Smooth muscle cell (in vitro differentiated cells): ENCODE results near the gene PTPN11. TPM values are rescaled to one million over a fixed set of nuclear protein-coding genes. Genes with fewer than 3 reads are reported as not detected.

ENCODE experiments used
- DNase-seq: peaks from one replicate; lab custom pipeline; 2025; ENCODE audit not compliant: unreplicated experiment; lab: John Stamatoyannopoulos, UW
- H2AFZ ChIP-seq: fragments of 200-600 bp; sonication (generic); 2 replicates; pipeline ENCODE4 v1.6.0; 2016; ENCODE audit warnings: antibody characterized with exemption, low read depth, mild to moderate bottlenecking
- H3F3A ChIP-seq: fragments of 200-600 bp; sonication (generic); 2 replicates; pipeline ENCODE4 v1.6.0; 2017; ENCODE audit warnings: antibody characterized with exemption, low read depth
- H3K27ac ChIP-seq: fragments of 200-600 bp; sonication (generic); 2 replicates; pipeline ENCODE4 v1.5.1; 2016; ENCODE audit warnings: low read depth, mild to moderate bottlenecking
- H3K27me3 ChIP-seq: fragments of 200-600 bp; sonication (generic); 2 replicates; pipeline ENCODE4 v1.6.1; 2016; ENCODE audit warnings: low read depth, mild to moderate bottlenecking
- H3K36me3 ChIP-seq: fragments of 200-600 bp; sonication (generic); 2 replicates; pipeline ENCODE4 v1.5.1; 2016; ENCODE audit warnings: low read depth
- H3K4me1 ChIP-seq: fragments of 200-600 bp; sonication (generic); 2 replicates; pipeline ENCODE4 v1.5.1; 2016; ENCODE audit warnings: low read depth
- H3K4me2 ChIP-seq: fragments of 200-600 bp; sonication (generic); 2 replicates; pipeline ENCODE4 v1.6.0; 2016; ENCODE audit warnings: mild to moderate bottlenecking
- H3K4me3 ChIP-seq: fragments of 200-600 bp; sonication (generic); 2 replicates; pipeline ENCODE4 v1.5.1; 2016; ENCODE audit warnings: mild to moderate bottlenecking
- H3K79me2 ChIP-seq: fragments of 200-600 bp; sonication (generic); 2 replicates; pipeline ENCODE4 v1.6.0; 2016; ENCODE audit warnings: low read depth, mild to moderate bottlenecking
- H3K9ac ChIP-seq: fragments of 200-600 bp; sonication (generic); 2 replicates; pipeline ENCODE4 v1.6.0; 2016; ENCODE audit warnings: low read depth
- H3K9me3 ChIP-seq: fragments of 200-600 bp; sonication (generic); replicated peaks from 2 replicates; pipeline ENCODE4 v1.5.1; 2016; ENCODE audit warnings: low read depth
- H4K20me1 ChIP-seq: fragments of 200-600 bp; sonication (generic); 2 replicates; pipeline ENCODE4 v1.6.0; 2016; ENCODE audit warnings: low read depth
- WGBS: methylation state at CpG from one replicate; pipeline ENCODE4 v1.1.7; 2016; ENCODE audit warnings: low lambda C conversion rate; 5-methylcytosine and 5-hydroxymethylcytosine counted together
- polyA plus RNA-seq: library from polyadenylated mRNA; unstranded; fragments of >200 nt; fragmentation: Nextera tagmentation; extraction: Ambion mirVana; gene quantifications from 2 replicates; pipeline ENCODE4 v1.2.1, GENCODE V29; 2016
- total RNA-seq: library from RNA; depleted of rRNA; stranded (reverse); fragments of >200 nt; gene quantifications from 2 replicates; pipeline ENCODE4 v1.2.3, GENCODE V29; 2014
- TF ChIP-seq, protein P1 (sequence below): fragments of 200-600 bp; sonication (generic); IDR thresholded peaks from 2 replicates; pipeline ENCODE4 v1.5.1; 2017; ENCODE audit warnings: borderline replicate concordance, mild to moderate bottlenecking, antibody characterized with exemption; ENCODE audit not compliant: insufficient read depth, poor library complexity, severe bottlenecking

Gene PTPN11
- total and polyA plus RNA-seq, 2 experiments from 2014 or later = 44.6 to 77.2 TPM

DNA sequence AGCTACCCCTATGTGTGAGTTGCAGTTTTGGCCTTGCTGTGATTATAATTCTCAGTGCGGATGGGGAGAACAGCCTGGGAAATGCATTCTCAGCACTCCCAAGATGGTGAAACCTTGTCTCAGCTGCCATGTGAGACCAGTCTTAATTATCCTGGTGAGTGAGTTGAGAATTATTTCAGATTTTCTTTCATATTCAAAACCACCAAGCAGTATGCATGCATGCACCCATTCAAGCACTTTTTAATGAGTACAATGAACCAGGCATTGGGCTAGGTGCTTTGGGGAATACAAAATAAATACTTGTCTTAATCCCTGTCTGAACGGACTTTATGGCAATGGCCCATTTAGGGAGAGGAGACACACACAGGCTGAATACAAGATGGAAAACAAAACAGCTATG lies 94.7 kb downstream of the PTPN11 start:
- Histone ChIP-seq H3F3A (no peaks in the 10 kb centered on the region), H3K9ac (no peak overlapping the region), H3K27me3 (no peaks in the 10 kb centered on the region), H3K9me3 (no peaks in the 10 kb centered on the region), H2AFZ (no peak overlapping the region), H3K4me2 (no peak overlapping the region), H4K20me1 (no peaks in the 10 kb centered on the region), H3K4me1 (no peaks in the 10 kb centered on the region), H3K79me2 (no peaks in the 10 kb centered on the region), H3K4me3 (no peak overlapping the region), H3K27ac (no peak overlapping the region), H3K36me3 (no peaks in the 10 kb centered on the region)
- DNase-seq = no peak
- WGBS = 95% methylated on average over 2 of the region's 2 CpGs
- TF ChIP-seq, protein P1, sequence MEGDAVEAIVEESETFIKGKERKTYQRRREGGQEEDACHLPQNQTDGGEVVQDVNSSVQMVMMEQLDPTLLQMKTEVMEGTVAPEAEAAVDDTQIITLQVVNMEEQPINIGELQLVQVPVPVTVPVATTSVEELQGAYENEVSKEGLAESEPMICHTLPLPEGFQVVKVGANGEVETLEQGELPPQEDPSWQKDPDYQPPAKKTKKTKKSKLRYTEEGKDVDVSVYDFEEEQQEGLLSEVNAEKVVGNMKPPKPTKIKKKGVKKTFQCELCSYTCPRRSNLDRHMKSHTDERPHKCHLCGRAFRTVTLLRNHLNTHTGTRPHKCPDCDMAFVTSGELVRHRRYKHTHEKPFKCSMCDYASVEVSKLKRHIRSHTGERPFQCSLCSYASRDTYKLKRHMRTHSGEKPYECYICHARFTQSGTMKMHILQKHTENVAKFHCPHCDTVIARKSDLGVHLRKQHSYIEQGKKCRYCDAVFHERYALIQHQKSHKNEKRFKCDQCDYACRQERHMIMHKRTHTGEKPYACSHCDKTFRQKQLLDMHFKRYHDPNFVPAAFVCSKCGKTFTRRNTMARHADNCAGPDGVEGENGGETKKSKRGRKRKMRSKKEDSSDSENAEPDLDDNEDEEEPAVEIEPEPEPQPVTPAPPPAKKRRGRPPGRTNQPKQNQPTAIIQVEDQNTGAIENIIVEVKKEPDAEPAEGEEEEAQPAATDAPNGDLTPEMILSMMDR = no peak

DNA sequence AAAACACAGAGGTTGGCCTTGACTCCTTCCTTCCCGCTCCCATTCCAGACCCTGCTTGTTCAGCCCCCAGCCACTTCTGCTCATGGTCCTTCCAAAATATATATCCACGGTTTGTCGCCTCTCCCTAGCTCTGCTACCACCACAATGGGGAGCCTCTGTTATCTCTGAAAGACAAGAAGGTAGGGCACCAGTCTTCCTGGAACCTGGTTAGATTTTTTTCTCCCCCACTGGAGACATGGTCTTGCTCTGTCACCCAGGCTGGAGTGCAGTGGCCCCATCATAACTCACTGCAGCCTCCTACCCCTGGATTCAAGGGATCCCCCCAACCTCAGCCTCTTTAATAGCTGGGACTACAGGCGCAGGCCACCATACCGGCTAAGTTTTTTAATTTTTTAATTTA lies 95.7 kb downstream of the PTPN11 start:
- TF ChIP-seq, protein P1 = no peak
- no peaks in the 10 kb centered on the region for H4K20me1 ChIP-seq
- no peaks in the 10 kb centered on the region for H3K9me3 ChIP-seq
- H3K4me2 ChIP-seq = no peak overlapping the region
- no peaks in the 10 kb centered on the region for H3K79me2 ChIP-seq
- no peaks in the 10 kb centered on the region for H3K4me1 ChIP-seq
- WGBS = 95% methylated on average over 5 of the region's 5 CpGs
- H3K4me3 ChIP-seq = no peak overlapping the region
- H3K27ac ChIP-seq = no peak overlapping the region
- no peaks in the 10 kb centered on the region for H3K27me3 ChIP-seq
- H3K9ac ChIP-seq = no peak overlapping the region
- no peak overlapping the region for H2AFZ ChIP-seq
- no peaks in the 10 kb centered on the region for H3K36me3 ChIP-seq
- DNase-seq = no peak
- H3F3A ChIP-seq = no peaks in the 10 kb centered on the region

DNA sequence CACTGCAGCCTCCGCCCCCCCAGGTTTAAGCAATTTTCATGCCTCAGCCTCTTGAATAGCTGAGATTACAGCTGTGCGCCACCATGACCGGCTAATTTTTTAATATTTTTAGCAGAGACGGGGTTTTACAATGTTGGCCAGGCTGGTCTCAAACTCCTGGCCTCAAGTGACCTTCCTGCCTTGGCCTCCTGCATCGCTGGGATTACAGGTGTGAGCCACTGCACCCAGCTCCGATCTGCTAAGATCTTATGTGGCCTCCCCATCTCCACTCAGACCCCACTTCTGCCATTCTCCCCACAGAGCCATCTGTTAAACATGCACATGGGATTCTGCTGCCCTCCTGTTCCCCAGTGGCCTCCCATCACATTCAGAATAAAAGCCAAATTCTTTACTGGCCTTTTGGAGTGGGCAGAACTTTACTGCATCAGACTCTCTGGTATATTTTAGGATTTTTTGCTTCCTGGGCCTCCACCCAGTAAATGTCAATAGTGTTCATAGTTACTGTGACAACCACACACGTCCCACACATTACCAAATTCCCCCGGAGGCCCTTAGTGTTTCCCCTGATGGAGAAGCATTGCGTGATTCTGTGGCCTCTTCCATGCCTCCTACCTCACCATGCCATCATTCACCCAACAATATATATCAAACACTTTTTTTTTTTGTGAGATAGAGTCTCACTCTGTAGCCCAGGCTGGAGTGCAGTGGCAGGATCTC lies 96.3 kb downstream of the PTPN11 start:
- H3K9me3 ChIP-seq = no peaks in the 10 kb centered on the region
- no peak overlapping the region for H3K9ac ChIP-seq
- no peak overlapping the region for H2AFZ ChIP-seq
- no peak for DNase-seq
- no peak overlapping the region for H3K4me3 ChIP-seq
- H3K27ac ChIP-seq = no peak overlapping the region
- H4K20me1 ChIP-seq = no peaks in the 10 kb centered on the region
- TF ChIP-seq, protein P1 = no peak
- H3K4me1 ChIP-seq = no peaks in the 10 kb centered on the region
- no peaks in the 10 kb centered on the region for H3F3A ChIP-seq
- no peaks in the 10 kb centered on the region for H3K79me2 ChIP-seq
- H3K4me2 ChIP-seq = no peak overlapping the region
- 96% methylated on average over 9 of the region's 9 CpGs for WGBS
- no peaks in the 10 kb centered on the region for H3K36me3 ChIP-seq
- no peaks in the 10 kb centered on the region for H3K27me3 ChIP-seq

DNA sequence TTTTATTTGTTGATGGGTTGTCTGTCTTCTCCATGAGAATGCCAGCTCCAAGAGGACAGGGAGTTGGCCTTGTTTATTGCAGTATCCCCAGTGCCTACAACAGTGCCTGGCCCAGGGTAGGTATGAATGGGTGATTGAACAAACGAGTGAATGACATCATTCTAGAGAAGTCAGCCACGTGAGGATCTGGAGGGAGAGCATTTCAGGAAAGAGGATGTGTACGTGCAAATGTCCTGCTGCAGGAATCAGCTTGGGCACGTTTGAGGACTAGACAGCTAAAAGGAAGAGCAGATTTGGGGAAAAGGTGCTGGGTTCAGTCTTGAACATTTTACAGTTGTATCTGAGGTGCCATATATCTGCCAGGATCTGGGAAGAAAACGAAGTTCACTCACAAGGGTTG lies 97.1 kb downstream of the PTPN11 start:
- 83% methylated on average over 5 of the region's 5 CpGs for WGBS
- no peaks in the 10 kb centered on the region for H4K20me1 ChIP-seq
- H3K4me1 ChIP-seq = no peaks in the 10 kb centered on the region
- H3K27me3 ChIP-seq = no peaks in the 10 kb centered on the region
- no peaks in the 10 kb centered on the region for H3K36me3 ChIP-seq
- TF ChIP-seq, protein P1 = no peak
- H3K4me2 ChIP-seq = no peak overlapping the region
- H3K79me2 ChIP-seq = no peaks in the 10 kb centered on the region
- H3K9me3 ChIP-seq = no peaks in the 10 kb centered on the region
- no peak overlapping the region for H2AFZ ChIP-seq
- no peak overlapping the region for H3K4me3 ChIP-seq
- no peaks in the 10 kb centered on the region for H3F3A ChIP-seq
- H3K27ac ChIP-seq = no peak overlapping the region
- DNase-seq = no peak
- H3K9ac ChIP-seq = no peak overlapping the region
